Osteocyte (in vitro differentiated cells): Measurements from ENCODE around the gene CD53. TPM values are rescaled to one million over a fixed set of nuclear protein-coding genes. Genes with fewer than 3 reads are reported as not detected.
"Not testable (repeated sequence)": the region's sequence is repeated elsewhere in the genome, so short reads cannot be mapped to it uniquely, and the experiment has no call there.

Source experiments
- DNase-seq: peaks from one replicate; pipeline ENCODE4 v3.0.0; 2021; ENCODE audit warnings: mixed read lengths; ENCODE audit not compliant: unreplicated experiment; ENCODE audit errors: extremely low spot score
- H3K27ac Mint-ChIP-seq: one replicate; pipeline ENCODE4 v1.8.0; 2021; ENCODE audit warnings: mild to moderate bottlenecking, mixed read lengths; ENCODE audit not compliant: unreplicated experiment
- H3K27me3 Mint-ChIP-seq: one replicate; pipeline ENCODE4 v1.8.0; 2021; ENCODE audit warnings: mixed read lengths; ENCODE audit not compliant: unreplicated experiment
- H3K36me3 Mint-ChIP-seq: one replicate; pipeline ENCODE4 v1.8.0; 2021; ENCODE audit warnings: mixed read lengths; ENCODE audit not compliant: unreplicated experiment
- H3K4me1 Mint-ChIP-seq: one replicate; pipeline ENCODE4 v1.8.0; 2021; ENCODE audit warnings: mixed read lengths; ENCODE audit not compliant: unreplicated experiment
- H3K4me3 Mint-ChIP-seq: one replicate; pipeline ENCODE4 v1.8.0; 2021; ENCODE audit warnings: mild to moderate bottlenecking, moderate library complexity, mixed read lengths; ENCODE audit not compliant: unreplicated experiment
- H3K9me3 Mint-ChIP-seq: one replicate; pipeline ENCODE4 v1.8.0; 2021; ENCODE audit warnings: mixed read lengths; ENCODE audit not compliant: unreplicated experiment
- CTCF ChIP-seq: fragments of 200-600 bp; sonication (generic); IDR thresholded peaks from 2 replicates; pipeline ENCODE4 v1.5.0; 2021; ENCODE audit warnings: antibody characterized with exemption, mild to moderate bottlenecking, moderate library complexity
- total RNA-seq: library from RNA; stranded (reverse); gene quantifications from 2 replicates; pipeline ENCODE4 v1.2.1, GENCODE V29; 2021

CD53 gene
- total RNA-seq, 1 donor from 2014 or later = not detected

GRCh38 chr1:110859062-110859461, 13.9 kb upstream of the CD53 start:
- Mint-ChIP-seq H3K9me3 (peaks cover 12% of the 10 kb centered on the region), H3K4me3 (no peak overlapping the region), H3K27ac (no peak overlapping the region), H3K36me3 (no peaks in the 10 kb centered on the region), H3K4me1 (no peaks in the 10 kb centered on the region), H3K27me3 (no peaks in the 10 kb centered on the region)
- no peak for TF ChIP-seq CTCF
- no peak for DNase-seq

GRCh38 chr1:110860174-110860573, 12.8 kb upstream of the CD53 start:
- H3K27me3 Mint-ChIP-seq = no peaks in the 10 kb centered on the region
- no peaks in the 10 kb centered on the region for H3K36me3 Mint-ChIP-seq
- H3K27ac Mint-ChIP-seq = no peak overlapping the region
- no peak overlapping the region for H3K4me3 Mint-ChIP-seq
- no peak for TF ChIP-seq CTCF
- DNase-seq = no peak
- no peaks in the 10 kb centered on the region for H3K4me1 Mint-ChIP-seq
- H3K9me3 Mint-ChIP-seq = peaks cover 22% of the 10 kb centered on the region

- H3K9me3 Mint-ChIP-seq = peaks cover 26% of the 10 kb centered on the region
- H3K36me3 Mint-ChIP-seq, DNase-seq, H3K27me3 Mint-ChIP-seq, H3K27ac Mint-ChIP-seq, H3K4me3 Mint-ChIP-seq, H3K4me1 Mint-ChIP-seq: not testable (repeated sequence)
Observed at GRCh38 chr1:110860620-110861019, 12.3 kb upstream of the CD53 start.

- H3K4me3 Mint-ChIP-seq, H3K27ac Mint-ChIP-seq, H3K27me3 Mint-ChIP-seq, H3K4me1 Mint-ChIP-seq, DNase-seq, H3K36me3 Mint-ChIP-seq: not testable (repeated sequence)
- peaks cover 39% of the 10 kb centered on the region for H3K9me3 Mint-ChIP-seq
Observed at GRCh38 chr1:110861942-110862341, 11.0 kb upstream of the CD53 start.

- DNase-seq = no peak
- Mint-ChIP-seq H3K36me3 (no peaks in the 10 kb centered on the region), H3K4me1 (no peaks in the 10 kb centered on the region), H3K27ac (no peak overlapping the region), H3K27me3 (no peaks in the 10 kb centered on the region), H3K4me3 (no peak overlapping the region), H3K9me3 (peaks cover 46% of the 10 kb centered on the region)
- no peak for TF ChIP-seq CTCF
Observed at GRCh38 chr1:110864287-110864686, 8.7 kb upstream of the CD53 start.

- no peak for DNase-seq
- peaks cover 17% of the 10 kb centered on the region for H3K9me3 Mint-ChIP-seq
- no peaks in the 10 kb centered on the region for H3K36me3 Mint-ChIP-seq
- no peak overlapping the region for H3K27ac Mint-ChIP-seq
- TF ChIP-seq CTCF = no peak
- H3K4me1 Mint-ChIP-seq = no peaks in the 10 kb centered on the region
- no peaks in the 10 kb centered on the region for H3K27me3 Mint-ChIP-seq
- no peak overlapping the region for H3K4me3 Mint-ChIP-seq
Observed at GRCh38 chr1:110870721-110871388, 2.1 kb upstream of the CD53 start.
